ENCODE results near the gene RSPO1. TPM values are rescaled to one million over a fixed set of nuclear protein-coding genes. Genes with fewer than 3 reads are reported as not detected.

Gene RSPO1
- total RNA-seq, 2 donors from 2014 or later = not detected

GRCh38 chr1:37574834-37575480 is 59.7 kb downstream of the RSPO1 start:
- WGBS, 2 experiments (ENCODE audit: insufficient coverage in 1 of 2, insufficient read length in 1 of 2) = 91 to 95% methylated on average over 4 to 7 of the region's 7 CpGs
- Histone ChIP-seq H3K9ac (ENCODE audit: extremely low read depth, low read length, poor library complexity, severe bottlenecking) (no peak overlapping the region), H3K36me3 (ENCODE audit: control insufficient read depth, insufficient read depth, low read length) (peaks cover 88% of the 10 kb centered on the region), H3K9me3 (ENCODE audit: control insufficient read depth, low read length) (no peaks in the 10 kb centered on the region), H3K27me3 (ENCODE audit: control insufficient read depth, insufficient read depth, low read length, poor library complexity, severe bottlenecking) (no peaks in the 10 kb centered on the region), H3K4me1 (ENCODE audit: control insufficient read depth, insufficient read depth, low read length) (no peaks in the 10 kb centered on the region), H3K27ac (ENCODE audit: low read depth, low read length) (no peak overlapping the region), H3K4me3 (ENCODE audit: low read length) (no peak overlapping the region)
- no peak overlapping the region for H3K4me3 Mint-ChIP-seq
- TF ChIP-seq, protein P1, sequence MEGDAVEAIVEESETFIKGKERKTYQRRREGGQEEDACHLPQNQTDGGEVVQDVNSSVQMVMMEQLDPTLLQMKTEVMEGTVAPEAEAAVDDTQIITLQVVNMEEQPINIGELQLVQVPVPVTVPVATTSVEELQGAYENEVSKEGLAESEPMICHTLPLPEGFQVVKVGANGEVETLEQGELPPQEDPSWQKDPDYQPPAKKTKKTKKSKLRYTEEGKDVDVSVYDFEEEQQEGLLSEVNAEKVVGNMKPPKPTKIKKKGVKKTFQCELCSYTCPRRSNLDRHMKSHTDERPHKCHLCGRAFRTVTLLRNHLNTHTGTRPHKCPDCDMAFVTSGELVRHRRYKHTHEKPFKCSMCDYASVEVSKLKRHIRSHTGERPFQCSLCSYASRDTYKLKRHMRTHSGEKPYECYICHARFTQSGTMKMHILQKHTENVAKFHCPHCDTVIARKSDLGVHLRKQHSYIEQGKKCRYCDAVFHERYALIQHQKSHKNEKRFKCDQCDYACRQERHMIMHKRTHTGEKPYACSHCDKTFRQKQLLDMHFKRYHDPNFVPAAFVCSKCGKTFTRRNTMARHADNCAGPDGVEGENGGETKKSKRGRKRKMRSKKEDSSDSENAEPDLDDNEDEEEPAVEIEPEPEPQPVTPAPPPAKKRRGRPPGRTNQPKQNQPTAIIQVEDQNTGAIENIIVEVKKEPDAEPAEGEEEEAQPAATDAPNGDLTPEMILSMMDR (conservative IDR thresholded peaks at IDR 0.05) = no peak
- H3K27me3 Mint-ChIP-seq (ENCODE audit: insufficient read depth) = no peaks in the 10 kb centered on the region
- no peak overlapping the region for H3K27ac Mint-ChIP-seq
- DNase-seq = no peak
- H3K4me1 Mint-ChIP-seq = no peaks in the 10 kb centered on the region
- H3K9me3 Mint-ChIP-seq = no peaks in the 10 kb centered on the region
- peaks cover 80% of the 10 kb centered on the region for H3K36me3 Mint-ChIP-seq (ENCODE audit: low read depth)

DNA sequence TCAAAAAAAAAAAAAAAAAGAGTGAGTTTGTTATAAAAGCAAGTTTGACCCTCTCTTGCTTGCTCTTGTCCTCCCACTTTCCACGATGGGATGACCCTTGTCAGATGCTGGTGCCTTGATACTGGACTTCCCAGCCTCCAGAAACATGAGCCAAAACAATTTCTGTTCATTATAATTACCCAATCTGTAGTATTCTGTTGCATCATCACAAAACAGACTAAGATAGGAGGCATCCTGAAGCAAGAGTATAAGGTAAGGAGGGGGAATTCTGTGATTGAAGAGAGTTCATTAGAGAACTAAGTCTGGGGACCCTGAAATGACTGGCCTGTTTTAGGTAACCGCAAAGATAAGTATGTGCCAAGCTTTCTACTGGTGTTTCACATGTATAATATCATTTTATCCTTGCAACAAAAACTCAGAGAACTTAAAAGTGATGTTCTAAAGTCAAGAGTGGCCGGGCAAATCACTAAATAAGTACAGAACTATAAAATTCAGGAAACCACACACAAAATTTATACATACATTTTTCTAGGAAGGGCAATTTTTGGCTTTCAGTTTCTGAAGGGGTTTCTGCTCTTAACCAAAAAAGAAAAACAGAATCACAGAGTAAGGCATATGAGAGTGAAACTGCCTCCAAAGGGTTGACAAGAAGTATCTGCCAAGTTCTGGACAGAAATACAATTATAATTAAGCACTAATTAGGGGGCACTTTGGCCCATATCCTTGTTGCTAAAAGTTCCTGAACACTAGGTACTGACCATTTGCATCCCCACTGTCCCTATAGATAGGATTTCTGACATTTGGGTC is 64.0 kb downstream of the RSPO1 start:
- TF ChIP-seq, protein P1 (conservative IDR thresholded peaks at IDR 0.05) = no peak
- H3K36me3 Mint-ChIP-seq (ENCODE audit: low read depth) = peaks cover 84% of the 10 kb centered on the region
- H3K4me1 Mint-ChIP-seq = no peaks in the 10 kb centered on the region
- DNase-seq = no peak
- no peak overlapping the region for H3K4me3 Mint-ChIP-seq
- no peak overlapping the region for H3K9ac ChIP-seq (ENCODE audit: extremely low read depth, low read length, poor library complexity, severe bottlenecking)
- no peak overlapping the region for H3K27ac ChIP-seq (ENCODE audit: low read depth, low read length)
- no peak overlapping the region for H3K4me3 ChIP-seq (ENCODE audit: low read length)
- H3K9me3 Mint-ChIP-seq = no peaks in the 10 kb centered on the region
- H3K36me3 ChIP-seq (ENCODE audit: control insufficient read depth, insufficient read depth, low read length) = peaks cover 96% of the 10 kb centered on the region
- H3K27ac Mint-ChIP-seq = no peak overlapping the region
- 99% methylated on average over 3 of the region's 3 CpGs; no CpG with 5 or more reads in 1 of the 2 experiments for WGBS, 2 experiments (ENCODE audit: insufficient coverage in 1 of 2, insufficient read length in 1 of 2)
- H3K27me3 Mint-ChIP-seq (ENCODE audit: insufficient read depth) = no peaks in the 10 kb centered on the region
- H3K4me1 ChIP-seq (ENCODE audit: control insufficient read depth, insufficient read depth, low read length) = no peaks in the 10 kb centered on the region
- no peaks in the 10 kb centered on the region for H3K27me3 ChIP-seq (ENCODE audit: control insufficient read depth, insufficient read depth, low read length, poor library complexity, severe bottlenecking)
- no peaks in the 10 kb centered on the region for H3K9me3 ChIP-seq (ENCODE audit: control insufficient read depth, low read length)

DNA sequence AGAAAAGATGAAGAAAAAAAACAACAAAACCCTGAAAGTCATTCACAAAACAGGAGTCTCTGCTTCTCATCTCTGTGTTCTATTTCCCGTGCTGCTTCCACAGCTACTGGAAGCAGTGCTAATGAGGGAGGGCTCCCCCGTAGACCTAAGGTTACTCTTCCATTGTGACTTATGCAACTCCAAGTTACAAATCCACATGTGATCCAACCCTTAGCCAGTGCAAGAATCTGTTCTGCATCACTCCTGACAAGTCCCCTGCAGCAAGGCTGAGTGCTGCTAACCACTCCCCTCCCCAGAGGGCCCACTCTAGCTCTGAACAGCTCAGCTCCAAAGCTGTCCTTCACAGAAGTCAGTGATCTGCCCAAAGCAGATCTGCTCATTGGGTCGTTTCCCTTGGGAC is 67.7 kb downstream of the RSPO1 start:
- no peaks in the 10 kb centered on the region for H3K9me3 Mint-ChIP-seq
- 94 to 100% methylated on average over 3 of the region's 3 CpGs for whole genome bisulfite sequencing, 2 experiments (ENCODE audit: insufficient coverage in 1 of 2, insufficient read length in 1 of 2)
- TF ChIP-seq, protein P1 (conservative IDR thresholded peaks at IDR 0.05) = no peak
- no peak overlapping the region for H3K27ac Mint-ChIP-seq
- peaks cover 63% of the 10 kb centered on the region for H3K36me3 Mint-ChIP-seq (ENCODE audit: low read depth)
- Histone ChIP-seq H3K36me3 (ENCODE audit: control insufficient read depth, insufficient read depth, low read length) (peaks cover 79% of the 10 kb centered on the region), H3K9me3 (ENCODE audit: control insufficient read depth, low read length) (no peaks in the 10 kb centered on the region), H3K4me1 (ENCODE audit: control insufficient read depth, insufficient read depth, low read length) (no peaks in the 10 kb centered on the region), H3K4me3 (ENCODE audit: low read length) (no peak overlapping the region), H3K27ac (ENCODE audit: low read depth, low read length) (no peak overlapping the region), H3K9ac (ENCODE audit: extremely low read depth, low read length, poor library complexity, severe bottlenecking) (no peak overlapping the region), H3K27me3 (ENCODE audit: control insufficient read depth, insufficient read depth, low read length, poor library complexity, severe bottlenecking) (no peaks in the 10 kb centered on the region)
- no peaks in the 10 kb centered on the region for H3K27me3 Mint-ChIP-seq (ENCODE audit: insufficient read depth)
- DNase-seq = no peak
- H3K4me1 Mint-ChIP-seq = no peaks in the 10 kb centered on the region
- no peak overlapping the region for H3K4me3 Mint-ChIP-seq

All from endodermal cell (in vitro differentiated cells).